H1 (cell line): ENCODE data around the gene RGL1. TPM values are rescaled to one million over a fixed set of nuclear protein-coding genes. Genes with fewer than 3 reads are reported as not detected.

ENCODE experiments used
- CTCF ChIA-PET: fragments of 300-600 bp; sonication (Branson Sonifier 250); formaldehyde crosslinking; loops from one replicate; lab custom pipeline; 2021; ENCODE audit not compliant: partially characterized antibody; lab: Charles Lee
- POLR2A ChIA-PET: fragments of 300-600 bp; sonication (Branson Sonifier 250); formaldehyde crosslinking; loops from one replicate; lab custom pipeline; 2021; ENCODE audit warnings: inconsistent platforms; ENCODE audit not compliant: partially characterized antibody; lab: Charles Lee
- DNase-seq, 2 experiments: peaks; one replicate each; pipeline versions ENCODE4 v3.0.0 to v3.0.0-alpha.2; 2010 to 2022; ENCODE audit warnings: low spot score in 2 of 2, low read depth in 1 of 2, mixed read lengths in 1 of 2
- FAIRE-seq: peaks from 2 replicates; lab custom pipeline; 2011; peaks lifted over from hg19 to GRCh38; lab: Jason Lieb, UNC
- H2AFZ ChIP-seq: 2 replicates; pipeline ENCODE4 v1.8.1; 2012; ENCODE audit warnings: low read length, inconsistent platforms
- H2AK5ac ChIP-seq: 2 replicates; pipeline ENCODE4 v1.6.1; 2013; ENCODE audit warnings: low read depth, low read length
- H2BK120ac ChIP-seq: replicated peaks from 2 replicates; pipeline ENCODE3; 2013; ENCODE audit warnings: low read depth, low read length, inconsistent platforms
- H2BK12ac ChIP-seq: 2 replicates; pipeline ENCODE4 v1.6.1; 2013; ENCODE audit warnings: low read depth, low read length
- H2BK15ac ChIP-seq: 2 replicates; pipeline ENCODE4 v1.6.1; 2013; ENCODE audit warnings: low read length
- H2BK20ac ChIP-seq: 2 replicates; pipeline ENCODE4 v1.6.1; 2013; ENCODE audit warnings: low read length
- H2BK5ac ChIP-seq: 2 replicates; pipeline ENCODE4 v1.6.1; 2013; ENCODE audit warnings: low read depth, low read length
- H3K14ac ChIP-seq: 2 replicates; pipeline ENCODE4 v1.6.1; 2013; ENCODE audit warnings: inconsistent platforms; ENCODE audit not compliant: insufficient read length
- H3K18ac ChIP-seq: 2 replicates; pipeline ENCODE4 v1.6.1; 2013; ENCODE audit warnings: low read length; ENCODE audit errors: extremely low read depth
- H3K23ac ChIP-seq: 2 replicates; pipeline ENCODE4 v1.6.1; 2013; ENCODE audit warnings: inconsistent platforms; ENCODE audit not compliant: insufficient read length
- H3K23me2 ChIP-seq: 2 replicates; pipeline ENCODE4 v1.6.1; 2013; ENCODE audit warnings: low read depth, low read length
- H3K27ac ChIP-seq: 2 replicates; pipeline ENCODE4 v1.6.1; 2011; ENCODE audit warnings: low read depth, low read length, inconsistent platforms
- H3K27me3 ChIP-seq, 4 experiments: replicated peaks in 1 of 4; 1 replicate in 1 of 4; 2 replicates in 3 of 4; pipeline versions ENCODE4 v1.6.1 to v1.8.1; 2011 to 2013; ENCODE audit warnings: low read length in 3 of 4, mild to moderate bottlenecking in 3 of 4, inconsistent platforms in 2 of 4, mixed read lengths in 2 of 4, moderate library complexity in 1 of 4; ENCODE audit not compliant: control insufficient read depth in 3 of 4, insufficient read depth in 3 of 4; ENCODE audit errors: extremely low read depth in 1 of 4
- H3K36me3 ChIP-seq, 4 experiments: 2 replicates each; pipeline versions ENCODE4 v1.6.1 to v1.8.1; 2011 to 2013; ENCODE audit warnings: mild to moderate bottlenecking in 4 of 4, low read length in 3 of 4, moderate library complexity in 2 of 4, control low read depth in 1 of 4, inconsistent platforms in 1 of 4; ENCODE audit not compliant: insufficient read depth in 4 of 4, control insufficient read depth in 2 of 4
- H3K4ac ChIP-seq: replicated peaks from 2 replicates; pipeline ENCODE3; 2013; ENCODE audit warnings: low read length, low read depth, mixed read lengths, inconsistent platforms; ENCODE audit not compliant: insufficient read length
- H3K4me1 ChIP-seq, 4 experiments: replicated peaks in 1 of 4; 1 replicate in 1 of 4; 2 replicates in 3 of 4; pipeline versions ENCODE4 v1.6.1 to v1.8.1; 2011 to 2013; ENCODE audit warnings: low read length in 3 of 4, inconsistent platforms in 2 of 4, mixed read lengths in 1 of 4; ENCODE audit not compliant: insufficient read depth in 4 of 4, control insufficient read depth in 3 of 4
- H3K4me2 ChIP-seq, 2 experiments: 2 replicates each; pipeline versions ENCODE4 v1.6.1 to v1.8.1; 2011 to 2013; ENCODE audit warnings: low read depth in 2 of 2, low read length in 2 of 2, control low read depth in 1 of 2, inconsistent platforms in 1 of 2, mild to moderate bottlenecking in 1 of 2; ENCODE audit not compliant: insufficient read depth in 1 of 2
- H3K4me3 ChIP-seq, 4 experiments: fragments of 200-600, 300-600 bp in 1 of 4; sonication (generic), shearing (Covaris generic), sonication (Bioruptor Twin) in 1 of 4; 2 replicates each; pipeline versions ENCODE4 v1.5.1 to v1.8.1; 2011 to 2016; ENCODE audit warnings: low read length in 4 of 4, low read depth in 3 of 4, control low read depth in 2 of 4, inconsistent platforms in 2 of 4, mild to moderate bottlenecking in 2 of 4, mixed read lengths in 1 of 4, moderate library complexity in 1 of 4; ENCODE audit not compliant: insufficient read depth in 2 of 4; ENCODE audit errors: extremely low read depth in 1 of 4
- H3K56ac ChIP-seq: replicated peaks from 2 replicates; pipeline ENCODE3; 2013; ENCODE audit warnings: low read depth, mild to moderate bottlenecking, mixed read lengths, low read length, inconsistent platforms; ENCODE audit not compliant: insufficient read length
- H3K79me1 ChIP-seq: 2 replicates; pipeline ENCODE4 v1.6.1; 2013; ENCODE audit warnings: low read depth, low read length, control low read depth
- H3K79me2 ChIP-seq, 2 experiments: 2 replicates each; pipeline versions ENCODE4 v1.6.1 to v1.8.1; 2012 to 2013; ENCODE audit warnings: low read length in 2 of 2, mild to moderate bottlenecking in 2 of 2, inconsistent platforms in 1 of 2; ENCODE audit not compliant: insufficient read depth in 2 of 2, control insufficient read depth in 1 of 2
- H3K9ac ChIP-seq, 4 experiments: replicated peaks in 1 of 4; 1 replicate in 1 of 4; 2 replicates in 3 of 4; pipeline versions ENCODE4 v1.6.1 to v1.8.1; 2011 to 2013; ENCODE audit warnings: low read depth in 3 of 4, low read length in 3 of 4, control low read depth in 2 of 4, mild to moderate bottlenecking in 2 of 4, moderate library complexity in 2 of 4, inconsistent platforms in 1 of 4; ENCODE audit errors: extremely low read depth in 1 of 4
- H3K9me3 ChIP-seq, 2 experiments: 2 replicates each; pipeline versions ENCODE4 v1.6.1 to v1.8.1; 2012 to 2013; ENCODE audit warnings: mild to moderate bottlenecking in 2 of 2, moderate library complexity in 2 of 2, control low read depth in 1 of 2, inconsistent platforms in 1 of 2, low read depth in 1 of 2, low read length in 1 of 2, mixed read lengths in 1 of 2; ENCODE audit not compliant: insufficient read depth in 2 of 2
- H4K20me1 ChIP-seq, 2 experiments: replicated peaks in 1 of 2; 2 replicates each; pipeline versions ENCODE3 to v1.8.1; 2011 to 2013; ENCODE audit warnings: inconsistent platforms in 2 of 2, low read length in 2 of 2, mild to moderate bottlenecking in 1 of 2; ENCODE audit not compliant: insufficient read depth in 2 of 2, control insufficient read depth in 1 of 2
- H4K5ac ChIP-seq: 2 replicates; pipeline ENCODE4 v1.6.1; 2013; ENCODE audit warnings: low read length, low read depth, mixed read lengths, inconsistent platforms; ENCODE audit not compliant: insufficient read length
- H4K8ac ChIP-seq: 2 replicates; pipeline ENCODE4 v1.8.0; 2013; ENCODE audit warnings: mild to moderate bottlenecking, moderate library complexity, low read length, inconsistent platforms; ENCODE audit not compliant: insufficient read depth; ENCODE audit errors: extremely low read depth
- H4K91ac ChIP-seq: replicated peaks from 2 replicates; pipeline ENCODE3; 2013; ENCODE audit warnings: low read length, mixed read lengths, inconsistent platforms; ENCODE audit not compliant: insufficient read length
- ZNF274 ChIP-seq: IDR thresholded peaks from 2 replicates; pipeline ENCODE4 v1.7.0; 2012; ENCODE audit warnings: low read length, borderline replicate concordance; ENCODE audit errors: extremely low read depth
- WGBS, 2 experiments: shearing (Covaris generic) in 1 of 2; methylation state at CpG; one replicate each; pipeline versions ENCODE4 v1.1.6 to v1.1.7; 2013 to 2015; ENCODE audit warnings: low lambda C conversion rate in 2 of 2, mixed read lengths in 2 of 2, inconsistent platforms in 1 of 2, low coverage in 1 of 2, missing lambda C conversion rate in 1 of 2; ENCODE audit not compliant: insufficient replicate concordance in 2 of 2, insufficient coverage in 1 of 2, insufficient read length in 1 of 2; ENCODE audit errors: extremely low coverage in 1 of 2, missing lambda C conversion rate in 1 of 2; 5-methylcytosine and 5-hydroxymethylcytosine counted together
- polyA plus RNA-seq, 7 experiments: library from polyadenylated mRNA; depleted of rRNA in 3 of 7; stranded (reverse) in 5 of 7; unstranded in 2 of 7; fragments of >200 nt in 5 of 7; fragments of 200-250 nt in 2 of 7; gene quantifications; 1 replicate in 5 of 7; 2 replicates in 1 of 7; 4 replicates in 1 of 7; pipeline versions ENCODE4 v1.2.1 to v1.2.3, GENCODE V29; 2011 to 2013; ENCODE audit warnings: missing spikeins in 2 of 7, mixed read lengths in 2 of 7
- total RNA-seq: library from RNA; stranded (reverse); fragmentation: NEBNext Ultra II Directional; extraction: Animal tissue kit (Norgen Biotek cat#: 25700); gene quantifications from 2 replicates; pipeline ENCODE4 v1.2.1, GENCODE V29; 2021

Gene RGL1
- total and polyA plus RNA-seq, 2 of the 8 experiments (the other 6 are each of a cell fraction or from before 2014, with no cell fraction given): 0.98 to 2.4 TPM

DNA sequence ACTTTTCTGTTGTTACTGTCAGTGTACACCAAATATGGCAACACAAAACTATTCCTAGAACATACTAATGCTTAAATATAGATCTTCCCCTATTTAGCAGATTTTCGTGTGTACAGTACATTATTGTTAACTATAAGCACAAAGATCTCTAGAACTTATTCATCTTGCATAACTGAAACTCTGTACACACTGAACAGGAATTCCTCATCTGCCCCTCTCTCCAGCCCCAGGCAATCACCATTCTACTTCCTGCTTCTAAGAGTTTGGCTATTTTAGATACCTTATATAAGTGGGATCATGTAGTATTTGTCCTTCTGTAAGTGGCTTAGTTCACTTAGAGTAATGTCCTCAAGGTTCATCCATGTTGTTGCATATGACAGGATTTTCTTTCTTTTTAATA, 4.5 kb upstream of the RGL1 start:
- Histone ChIP-seq H2BK5ac (no peak overlapping the region), H2AK5ac (no peak overlapping the region), H4K91ac (no peak overlapping the region), H3K36me3 (no peaks in the 10 kb centered on the region), H3K9ac (no peak overlapping the region), H3K4me1 (no peaks in the 10 kb centered on the region; a peak in 3 of 7 replicates), H2BK15ac (no peak overlapping the region), H4K20me1 (no peaks in the 10 kb centered on the region), H3K79me2 (no peaks in the 10 kb centered on the region), H3K4ac (no peak overlapping the region), H3K27ac (no peak overlapping the region), H3K56ac (no peak overlapping the region), H3K18ac (no peak overlapping the region), H2BK20ac (no peak overlapping the region), H2AFZ (no peak overlapping the region), H2BK120ac (no peak overlapping the region), H4K8ac (no peak overlapping the region), H3K14ac (no peak overlapping the region), H3K23ac (no peak overlapping the region), H2BK12ac (no peak overlapping the region), H3K9me3 (0 out of 4 replicates have a peak, but pooled peaks cover 0 to 3% of the 10 kb centered on the region in 2 experiments), H3K79me1 (no peaks in the 10 kb centered on the region), H3K4me3 (no peak overlapping the region), H3K27me3 (peaks cover 0 to 10% (median 4%) of the 10 kb centered on the region in 4 experiments; a peak in 4 of 7 replicates), H3K4me2 (no peak overlapping the region), H4K5ac (no peak overlapping the region), H3K23me2 (peaks cover 4% of the 10 kb centered on the region; the same call in 1 of the 2 replicates)
- ChIA-PET POLR2A (no interaction called here), CTCF (no interaction called here)
- DNase-seq (no peak), FAIRE-seq (no peak)
- WGBS, 2 experiments: 89% methylated on average over 1 of the region's 1 CpG; no CpG with 5 or more reads in 1 of the 2 experiments
- no peak for TF ChIP-seq ZNF274
